Measurements from ENCODE around the gene TGIF2.
A peak's percentile ranks its signal among the peaks of the same experiment; 100 is the strongest.
"Not testable (repeated sequence)": the region's sequence is repeated elsewhere in the genome, so short reads cannot be mapped to it uniquely, and the experiment has no call there.

The TGIF2 gene

GRCh38 chr20:36579996-36580545 lies 6.7 kb downstream of the TGIF2 start:
- no peak for DNase-seq (ENCODE audit: low spot score)

DNA sequence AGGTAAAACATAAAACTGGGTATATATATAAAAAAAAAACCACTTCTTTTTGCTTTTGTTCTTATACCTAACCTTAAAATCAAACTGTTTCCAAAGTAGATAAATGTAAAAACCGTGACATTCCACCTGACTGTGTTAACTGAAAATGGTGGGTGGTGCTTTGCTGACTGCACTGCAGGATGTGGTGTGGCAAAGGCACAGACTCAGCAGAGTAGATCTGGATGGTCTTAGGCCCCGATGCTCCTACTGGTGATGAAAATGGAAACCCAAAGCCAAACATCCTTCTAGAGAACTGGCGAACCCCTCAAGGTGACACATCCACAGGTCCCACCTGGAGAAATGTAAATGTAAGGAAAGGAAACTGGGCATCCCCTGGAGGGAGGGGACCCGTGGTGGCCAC lies 8.9 kb downstream of the TGIF2 start:
- DNase-seq (ENCODE audit: low spot score): no peak

- DNase-seq (ENCODE audit: low spot score): no peak
These were observed 9.4 kb downstream of the TGIF2 start for GRCh38 chr20:36582821-36583220.

DNA sequence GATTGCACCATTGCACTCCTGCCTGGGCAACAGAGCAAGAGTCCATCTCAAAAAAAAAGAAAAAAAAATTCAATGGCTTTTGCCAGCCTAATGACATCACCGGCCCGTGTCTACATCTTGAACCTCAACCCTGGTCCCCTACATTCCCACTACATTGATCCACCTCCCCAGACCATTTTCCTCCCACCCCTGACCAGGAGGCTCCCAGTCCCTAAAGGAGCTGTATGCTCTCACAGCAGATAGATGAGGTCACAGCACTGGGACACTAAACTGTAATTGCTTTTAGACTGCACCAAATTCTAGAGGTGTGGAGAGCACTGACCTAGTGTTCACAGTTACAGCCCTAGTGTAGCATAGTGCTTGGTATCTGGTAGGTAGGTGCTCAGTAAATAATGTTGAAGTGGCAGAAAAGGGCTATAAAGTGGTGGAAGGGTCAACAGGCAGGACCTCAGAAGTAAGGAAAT lies 10.7 kb downstream of the TGIF2 start:
- no peak for DNase-seq (ENCODE audit: low spot score)

DNA sequence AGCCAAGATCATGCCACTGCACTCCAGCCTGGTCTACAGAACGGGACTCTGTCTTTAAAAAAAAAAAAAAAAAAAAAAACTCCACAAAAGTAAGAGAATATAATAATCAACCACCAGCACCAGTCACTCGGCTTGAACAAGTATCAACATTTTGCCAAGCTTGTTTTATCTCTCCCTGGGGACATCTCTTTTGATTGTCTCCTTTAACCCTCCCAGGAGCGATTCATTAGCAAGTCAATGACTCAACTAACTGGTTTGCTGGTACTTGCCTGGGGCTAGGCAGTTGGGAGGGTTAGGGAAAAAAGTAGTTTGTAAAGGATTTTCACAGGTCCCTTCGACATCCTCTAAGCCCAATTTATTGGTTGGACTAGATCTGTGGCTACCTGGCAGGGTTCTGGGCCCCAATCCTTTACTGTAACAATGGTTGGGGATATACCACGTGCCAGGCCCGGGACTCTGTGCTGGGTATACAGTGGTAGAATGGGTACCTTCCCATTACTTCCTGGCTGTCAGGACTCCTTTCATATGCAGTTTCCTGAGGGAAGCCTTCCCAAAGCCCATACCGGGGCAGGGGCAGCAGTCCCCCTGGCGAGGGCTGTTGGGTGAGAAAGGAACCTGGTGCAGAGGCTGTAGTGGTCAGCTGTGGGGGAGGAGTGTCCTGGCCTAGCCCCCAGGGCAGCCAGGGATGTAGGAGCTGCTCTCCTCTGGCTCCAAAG lies 12.2 kb downstream of the TGIF2 start:
- DNase-seq (ENCODE audit: low spot score): peak; percentile 73

DNA sequence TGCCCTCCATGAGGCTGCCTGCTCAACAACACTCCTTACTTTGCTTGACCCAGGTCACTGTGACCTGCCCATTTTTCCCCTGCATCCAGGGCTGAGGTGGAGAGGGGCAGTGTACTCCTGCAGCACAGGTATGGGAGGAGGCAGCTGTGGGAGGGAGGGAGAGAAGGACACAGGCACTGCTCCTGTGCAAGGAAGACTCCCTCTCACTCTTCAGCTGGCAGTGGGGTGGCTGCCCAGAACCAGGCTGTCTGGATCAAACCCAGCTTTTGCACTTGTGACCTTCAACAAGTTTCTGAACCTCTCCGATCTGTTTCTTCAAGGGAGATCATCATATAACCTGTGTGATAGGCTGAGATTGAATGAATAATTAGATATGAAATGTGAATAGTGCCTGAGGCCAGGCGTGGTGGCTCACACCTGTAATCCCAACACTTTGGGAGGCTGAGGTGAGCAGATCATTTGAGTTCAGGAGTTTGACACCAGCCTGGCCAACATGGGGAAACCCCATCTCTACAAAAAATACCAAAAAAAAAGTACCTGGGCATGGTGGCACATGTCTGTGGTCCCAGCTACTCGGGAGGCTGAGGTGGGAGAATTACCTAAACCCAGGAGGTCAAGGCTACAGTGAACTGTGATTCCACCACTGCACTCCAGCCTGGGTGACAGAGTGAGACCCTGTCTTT lies 14.1 kb downstream of the TGIF2 start:
- no peak for DNase-seq (ENCODE audit: low spot score)

DNA sequence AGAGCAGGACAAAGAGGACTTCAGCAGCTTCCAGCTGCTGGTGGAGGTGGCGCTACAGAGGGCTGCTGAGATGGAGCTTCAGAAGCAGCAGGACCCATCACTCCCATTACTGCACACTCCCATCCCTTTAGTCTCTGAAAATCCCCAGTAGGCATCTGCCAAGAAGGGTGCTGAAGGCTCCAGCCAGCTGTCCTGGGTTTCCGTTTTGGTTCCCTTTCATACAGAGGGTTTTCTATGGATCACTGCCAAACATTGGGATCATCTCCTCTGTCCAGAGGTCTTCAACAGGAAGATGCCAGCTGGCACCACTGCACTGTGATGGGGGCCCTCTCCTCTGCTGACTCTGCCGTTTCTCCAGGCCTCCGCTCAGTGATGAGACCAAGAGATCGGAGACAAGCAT lies 17.9 kb downstream of the TGIF2 start:
- no peak for DNase-seq (ENCODE audit: low spot score)

- DNase-seq (ENCODE audit: low spot score): peak; percentile 39
These were observed 18.7 kb downstream of the TGIF2 start for GRCh38 chr20:36591854-36592641.

GRCh38 chr20:36593347-36593929 lies 20.0 kb downstream of the TGIF2 start:
- DNase-seq (ENCODE audit: low spot score): no peak

DNA sequence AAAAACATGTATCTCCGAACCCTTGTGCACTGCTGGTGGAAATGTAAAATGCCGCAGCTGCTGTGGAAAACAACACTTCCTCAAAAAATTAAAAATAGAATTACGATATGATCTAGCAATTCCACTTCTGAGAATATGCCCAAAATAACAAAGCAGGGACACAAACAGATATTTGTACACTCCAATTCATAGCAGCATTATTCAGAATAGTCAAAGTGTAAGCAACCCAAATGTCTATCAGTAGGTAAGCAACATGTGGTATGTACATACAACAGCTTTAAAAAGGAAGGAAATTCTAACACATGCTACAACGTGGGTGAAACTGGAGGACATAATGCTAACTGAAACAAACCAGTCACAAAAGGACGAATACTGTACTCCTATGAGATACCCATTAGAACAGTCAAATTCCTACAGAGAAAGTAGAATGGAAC lies 26.5 kb downstream of the TGIF2 start:
- DNase-seq (ENCODE audit: low spot score): no peak

DNA sequence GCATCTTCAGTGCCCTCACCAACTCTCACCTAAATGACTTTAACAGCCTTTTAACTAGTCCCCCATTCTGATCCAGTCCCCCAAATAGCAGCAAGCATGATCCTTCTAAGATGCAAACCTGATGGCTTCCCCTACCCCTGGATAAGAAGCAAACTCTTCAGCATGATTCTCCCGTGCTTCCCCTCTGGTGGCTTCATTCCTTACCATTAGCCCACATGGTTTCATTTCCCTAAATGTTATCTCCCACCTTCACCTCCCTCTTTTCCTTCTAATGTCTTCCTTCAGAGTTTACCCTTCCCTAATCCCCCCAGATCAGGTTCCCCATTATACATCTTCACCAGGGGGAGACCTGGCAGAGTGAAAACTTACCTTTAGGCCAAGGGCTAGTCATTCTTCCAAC lies 28.1 kb downstream of the TGIF2 start:
- DNase-seq (ENCODE audit: low spot score): no peak

DNA sequence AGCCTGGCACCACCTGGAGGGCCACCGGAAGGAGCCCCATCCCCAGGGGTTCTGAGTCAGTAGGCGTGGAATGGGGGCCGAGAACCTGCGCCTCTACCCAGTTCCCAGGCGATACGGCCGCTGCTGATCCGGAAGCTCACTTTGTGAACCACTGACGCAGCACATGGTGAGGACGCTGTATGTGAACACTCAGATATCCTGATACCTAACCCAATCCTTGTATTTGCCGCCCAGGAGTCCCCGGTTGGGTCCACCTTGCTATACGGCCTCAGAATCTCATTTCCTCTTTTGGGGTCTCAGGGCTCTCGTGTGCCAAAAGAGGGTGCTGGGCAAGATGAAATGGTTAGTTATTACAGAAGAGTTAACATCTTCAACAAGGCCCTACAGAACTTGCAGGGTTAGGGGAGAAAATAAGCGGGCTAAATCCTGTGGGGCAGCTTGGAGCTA lies 31.6 kb downstream of the TGIF2 start:
- DNase-seq (ENCODE audit: low spot score): no peak

DNA sequence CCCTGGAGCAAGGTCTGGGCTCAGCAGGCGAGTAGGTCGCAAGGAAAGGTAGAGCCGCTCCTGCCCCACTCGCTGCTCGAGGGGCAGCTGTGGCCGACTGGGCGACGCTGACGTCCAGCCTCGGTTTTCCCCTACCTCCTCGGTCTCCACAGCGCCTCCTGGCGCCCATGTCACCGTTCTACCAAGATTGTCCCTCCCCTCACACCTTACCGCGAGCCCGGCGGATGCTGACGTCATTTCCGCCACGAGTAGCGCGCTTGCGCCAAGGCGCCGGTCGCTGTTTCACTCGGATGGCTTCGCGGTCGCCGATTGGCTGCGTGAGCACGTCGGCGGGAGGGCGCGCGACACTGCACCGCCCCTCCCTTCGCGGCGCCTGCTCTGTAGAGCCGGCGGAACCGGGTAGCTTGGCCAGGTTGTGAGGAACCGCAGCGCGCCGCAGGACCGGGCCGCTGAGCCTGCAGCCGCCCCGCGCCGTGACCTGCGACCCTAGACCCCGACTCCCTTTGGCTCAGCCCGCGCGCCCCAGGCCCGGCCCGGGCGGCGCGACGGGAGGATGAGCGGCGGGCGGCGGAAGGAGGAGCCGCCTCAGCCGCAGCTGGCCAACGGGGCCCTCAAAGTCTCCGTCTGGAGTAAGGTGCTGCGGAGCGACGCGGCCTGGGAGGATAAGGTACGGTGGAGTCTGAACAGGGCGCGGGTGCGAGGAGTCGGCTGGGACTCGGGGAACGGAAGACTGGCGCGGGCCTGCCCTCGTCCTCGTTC lies 32.2 kb downstream of the TGIF2 start, which contains the start of gene RAB5IF:
RAB5IF (plus strand) TSS at position 381 of the 759 bp plus-strand sequence; CDS start at position 554, 173 bp downstream.
- DNase-seq (ENCODE audit: low spot score): peak; percentile 96

GRCh38 chr20:36606158-36607066 lies 33.0 kb downstream of the TGIF2 start:
- DNase-seq (ENCODE audit: low spot score): no peak

- DNase-seq (ENCODE audit: low spot score): no peak
These were observed 34.4 kb downstream of the TGIF2 start for GRCh38 chr20:36607586-36608387.

- DNase-seq (ENCODE audit: low spot score): not testable (repeated sequence)
These were observed 35.0 kb downstream of the TGIF2 start for GRCh38 chr20:36608388-36608728.

- DNase-seq (ENCODE audit: low spot score): no peak
These were observed 38.2 kb downstream of the TGIF2 start for GRCh38 chr20:36611625-36612024.

DNA sequence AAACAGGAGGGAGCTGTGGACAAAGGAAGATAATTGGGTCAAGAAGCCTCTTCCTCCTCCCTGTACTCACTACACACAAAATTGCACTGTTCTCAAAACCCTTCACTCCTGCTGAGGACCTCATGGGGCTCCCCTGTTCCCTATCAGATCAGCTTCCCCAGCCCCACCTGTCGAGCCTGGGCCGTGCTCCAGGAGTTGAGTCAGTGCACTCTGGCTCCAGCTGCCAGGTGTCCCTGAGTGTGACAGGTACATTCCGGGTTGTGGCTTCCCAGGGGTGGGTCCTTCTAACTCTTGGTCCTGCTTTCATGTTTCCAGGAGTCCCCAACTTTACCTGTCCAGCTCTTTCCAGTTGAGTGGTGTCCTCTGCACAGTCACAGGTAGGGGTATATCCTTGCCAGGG lies 40.6 kb downstream of the TGIF2 start:
- no peak for DNase-seq (ENCODE audit: low spot score)
